ENCODE results near the gene XPO6.

Gene XPO6

GRCh38 chr16:28156056-28156680 is 55.6 kb downstream of the XPO6 start:
- in situ Hi-C loops (cut with HindIII; ENCODE audit: low sequenced_read_pairs), result no loop called here

GRCh38 chr16:28155293-28155692 is 56.5 kb downstream of the XPO6 start:
- in situ Hi-C loops (cut with HindIII; ENCODE audit: low sequenced_read_pairs), result no loop called here

- in situ Hi-C loops (cut with HindIII; ENCODE audit: low sequenced_read_pairs), result no loop called here
Observed at GRCh38 chr16:28151180-28151579, 60.6 kb downstream of the XPO6 start.

DNA sequence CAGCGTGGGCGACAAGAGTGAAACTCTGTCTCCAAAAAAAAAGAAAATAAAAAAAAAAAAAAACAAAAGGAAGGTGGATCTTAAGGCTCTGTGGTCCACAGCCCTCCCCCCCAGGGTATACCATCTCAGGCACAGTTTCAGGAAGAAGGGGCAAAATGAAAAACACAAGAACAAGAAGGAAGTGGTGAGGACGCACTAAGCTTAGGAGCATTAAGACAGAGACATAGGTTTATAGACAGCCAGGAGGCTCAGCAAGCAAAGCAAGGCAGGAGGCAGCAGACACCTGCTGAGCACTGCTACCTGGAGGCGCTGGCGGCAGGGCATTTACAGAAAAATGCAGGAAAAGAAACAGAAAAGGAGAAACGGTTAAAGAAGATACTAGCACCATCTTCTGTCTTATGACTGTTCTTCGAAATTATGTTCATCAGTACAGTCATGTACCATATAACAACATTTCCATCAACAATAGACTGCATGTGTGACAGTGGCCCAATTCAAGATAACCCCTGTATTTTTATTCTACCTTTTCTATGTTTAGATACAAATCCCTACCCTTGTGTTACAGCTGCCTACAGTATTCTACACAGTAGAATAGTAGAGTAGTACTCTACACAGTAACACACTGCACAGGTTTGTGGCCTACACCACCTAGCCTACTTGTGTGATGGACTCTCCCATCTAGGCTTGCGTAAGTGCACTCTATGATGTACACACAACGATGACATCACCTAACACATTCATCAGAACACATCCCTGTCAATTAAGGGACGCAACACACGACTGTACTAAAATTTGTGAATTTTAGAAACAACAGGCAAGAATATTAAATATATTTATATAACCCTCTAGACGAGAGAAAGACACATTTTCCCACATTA is 62.5 kb downstream of the XPO6 start:
- in situ Hi-C loops (cut with HindIII; ENCODE audit: low sequenced_read_pairs), result no loop called here

DNA sequence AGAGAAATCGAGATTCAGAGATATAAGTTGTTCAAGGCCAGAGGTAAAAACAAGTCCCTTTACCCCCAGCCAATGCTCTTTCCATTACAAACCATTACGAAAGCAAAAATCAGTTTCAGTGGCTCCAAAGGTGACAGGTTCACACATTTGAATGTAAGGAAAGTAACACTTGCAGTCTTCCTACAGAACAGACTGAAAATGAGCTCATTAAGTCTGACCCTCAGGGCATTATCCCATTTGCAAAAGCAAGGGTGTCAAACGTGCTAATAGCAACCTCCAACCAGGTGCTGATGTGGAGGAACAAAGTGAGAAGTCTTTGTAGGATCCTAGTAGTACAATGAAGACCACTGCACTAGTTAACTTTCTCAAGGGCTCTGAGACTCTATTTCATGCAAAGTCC is 65.2 kb downstream of the XPO6 start:
- in situ Hi-C loops (cut with HindIII; ENCODE audit: low sequenced_read_pairs), result no loop called here

GRCh38 chr16:28145796-28146195 is 66.0 kb downstream of the XPO6 start:
- in situ Hi-C loops (cut with HindIII; ENCODE audit: low sequenced_read_pairs), result no loop called here

GRCh38 chr16:28140788-28141618 is 70.8 kb downstream of the XPO6 start:
- in situ Hi-C loops (cut with HindIII; ENCODE audit: low sequenced_read_pairs), result no loop called here

GRCh38 chr16:28139530-28139929 is 72.2 kb downstream of the XPO6 start:
- in situ Hi-C loops (cut with HindIII; ENCODE audit: low sequenced_read_pairs), result no loop called here

DNA sequence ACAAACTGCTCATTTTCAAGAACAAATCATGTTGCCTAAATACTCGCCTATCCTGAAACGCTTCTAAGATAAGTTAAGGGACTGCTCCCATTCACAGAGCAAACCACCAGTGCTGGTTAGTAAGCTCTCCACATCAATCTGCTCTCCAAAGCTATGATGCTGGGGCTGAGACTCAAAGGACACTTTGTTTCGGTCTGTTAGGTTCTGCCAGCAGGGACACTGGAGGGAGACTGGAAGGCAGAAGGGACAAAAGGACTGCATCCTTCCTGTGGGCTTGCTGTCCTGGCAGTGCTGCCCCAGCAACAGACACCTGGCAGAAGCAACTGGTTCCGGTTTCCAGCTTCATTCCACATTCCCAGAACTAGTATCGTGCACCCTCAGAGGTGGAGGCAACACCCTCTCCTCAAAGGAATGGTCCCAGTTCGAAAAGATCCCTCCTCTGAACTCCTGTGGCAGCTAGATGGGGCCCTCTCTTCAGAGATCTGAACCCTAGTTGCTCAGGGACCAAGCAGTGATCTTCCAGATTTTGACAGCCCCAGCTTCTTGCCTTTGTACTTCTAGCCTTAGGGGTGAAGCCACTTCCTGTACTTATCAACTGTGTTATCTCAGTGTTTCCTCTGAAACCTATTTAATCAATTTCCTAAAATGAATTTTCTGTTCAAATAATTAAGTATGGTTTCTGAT is 74.9 kb downstream of the XPO6 start:
- in situ Hi-C loops (cut with HindIII; ENCODE audit: low sequenced_read_pairs), result no loop called here

- in situ Hi-C loops (cut with HindIII; ENCODE audit: low sequenced_read_pairs), result no loop called here
Observed at GRCh38 chr16:28133666-28134065, 78.1 kb downstream of the XPO6 start.

- in situ Hi-C loops (cut with HindIII; ENCODE audit: low sequenced_read_pairs), result no loop called here
Observed at GRCh38 chr16:28131743-28132393, 79.9 kb downstream of the XPO6 start.

- in situ Hi-C loops (cut with HindIII; ENCODE audit: low sequenced_read_pairs), result no loop called here
Observed at GRCh38 chr16:28131181-28131580, 80.6 kb downstream of the XPO6 start.

- in situ Hi-C loops (cut with HindIII; ENCODE audit: low sequenced_read_pairs), result no loop called here
Observed at GRCh38 chr16:28130099-28131088, 81.4 kb downstream of the XPO6 start.

DNA sequence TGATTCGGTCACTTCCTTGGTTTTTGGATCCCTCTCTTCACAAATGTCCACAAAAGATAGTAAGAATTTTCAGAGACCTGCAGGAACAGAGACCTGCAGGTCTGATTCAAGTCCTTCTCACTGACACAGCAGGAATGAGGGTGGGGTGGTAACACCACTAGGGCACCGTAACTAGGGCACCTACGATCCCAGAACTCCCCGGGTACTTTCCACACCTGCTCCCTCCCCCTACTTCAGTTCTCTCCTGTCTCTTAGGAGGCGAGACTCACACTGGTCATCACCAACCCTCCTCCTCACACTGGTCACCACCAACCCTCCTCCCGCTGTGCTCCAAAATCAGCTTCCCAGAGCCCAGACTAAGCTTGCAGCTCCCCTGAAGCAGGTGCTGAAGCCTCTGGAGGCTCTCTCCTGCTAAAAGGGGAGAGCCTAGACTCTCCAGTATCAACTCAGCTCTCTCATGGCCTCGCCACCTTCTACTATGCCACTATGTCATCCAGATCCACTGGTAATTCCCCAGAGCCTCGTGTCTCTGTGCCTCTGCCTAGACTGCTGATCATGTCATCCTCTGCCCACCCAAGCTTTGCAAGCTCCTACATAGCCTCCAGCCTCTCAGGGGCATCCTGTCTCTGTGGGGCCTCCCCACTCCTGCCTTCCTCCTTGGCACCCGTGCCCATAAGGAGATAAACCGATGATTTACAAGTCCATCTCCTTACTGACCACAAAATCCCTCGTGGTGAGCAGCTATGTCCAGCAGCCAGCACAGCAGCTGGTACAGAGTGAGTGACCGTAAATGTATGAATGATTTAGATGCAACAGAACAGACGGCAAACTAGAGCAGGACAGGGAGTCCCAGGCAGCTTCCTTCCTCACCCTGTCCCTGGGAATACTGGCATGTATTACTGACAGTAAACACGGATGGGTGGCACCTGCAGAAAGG is 84.8 kb downstream of the XPO6 start:
- in situ Hi-C loops (cut with HindIII; ENCODE audit: low sequenced_read_pairs), result no loop called here

GRCh38 chr16:28125592-28125991 is 86.2 kb downstream of the XPO6 start:
- in situ Hi-C loops (cut with HindIII; ENCODE audit: low sequenced_read_pairs), result no loop called here

DNA sequence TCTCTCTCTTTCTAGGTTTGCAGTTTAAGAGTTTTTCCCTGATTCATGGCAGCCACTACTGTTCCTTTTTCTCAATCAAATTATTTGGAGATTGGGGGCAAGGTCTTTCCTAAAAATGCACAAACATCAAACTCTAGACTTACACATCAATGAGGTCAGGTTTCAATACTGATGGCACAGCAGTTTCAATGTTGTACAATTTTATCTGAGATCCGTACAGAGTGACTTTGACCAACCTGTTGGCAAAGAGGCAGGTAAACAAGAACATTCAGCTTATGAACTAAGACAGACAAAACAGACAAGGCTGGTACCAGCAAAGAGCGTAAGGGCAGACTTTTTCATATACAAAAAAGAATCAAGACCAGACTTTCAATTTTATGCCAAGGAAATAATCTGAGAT is 90.2 kb downstream of the XPO6 start:
- in situ Hi-C loops (cut with HindIII; ENCODE audit: low sequenced_read_pairs), result no loop called here

DNA sequence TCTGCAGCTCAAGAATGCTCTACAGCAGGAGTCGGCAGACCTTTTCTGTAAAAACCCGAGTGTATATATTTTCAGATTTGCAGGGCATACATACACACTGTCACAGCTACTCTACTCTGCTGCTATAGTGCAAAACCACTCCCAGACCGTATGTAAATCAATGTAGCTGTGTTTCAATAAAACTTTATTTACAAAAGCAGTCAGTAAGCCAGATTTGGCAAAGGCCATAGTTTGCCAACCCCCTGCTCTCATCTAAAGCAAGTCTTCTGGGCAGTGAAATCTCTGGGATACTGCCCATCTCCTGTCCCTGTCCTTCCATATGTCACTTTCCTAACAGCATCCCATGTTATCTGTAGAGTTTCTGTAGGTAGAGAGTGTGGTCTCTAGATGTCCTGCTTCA is 91.0 kb downstream of the XPO6 start:
- in situ Hi-C loops (cut with HindIII; ENCODE audit: low sequenced_read_pairs), result no loop called here

- in situ Hi-C loops (cut with HindIII; ENCODE audit: low sequenced_read_pairs), result loop anchor here (5.0 kb wide), 1 partner anchor 69 kb away; no protein-coding TSS in a partner anchor
Observed at GRCh38 chr16:28118637-28119036, 93.1 kb downstream of the XPO6 start.

Measured in endothelial cell of hepatic sinusoid (primary cell).